GM12864 (cell line): Measurements from ENCODE around the gene JARID2.

Experiments
- DNase-seq: peaks from one replicate; pipeline ENCODE4 v3.0.0-alpha.2; 2011; ENCODE audit warnings: low read depth
- H3K4me3 ChIP-seq: 2 replicates; pipeline ENCODE4 v1.5.1; 2011; ENCODE audit warnings: mild to moderate bottlenecking, low read depth, low read length, control low read depth
- TF ChIP-seq, protein P1 (sequence below): IDR thresholded peaks from 2 replicates; pipeline ENCODE4 v1.5.1; 2011; ENCODE audit warnings: low read depth, mild to moderate bottlenecking, moderate library complexity, low read length, control low read depth, inconsistent platforms; ENCODE audit errors: missing control alignments

JARID2 gene

DNA sequence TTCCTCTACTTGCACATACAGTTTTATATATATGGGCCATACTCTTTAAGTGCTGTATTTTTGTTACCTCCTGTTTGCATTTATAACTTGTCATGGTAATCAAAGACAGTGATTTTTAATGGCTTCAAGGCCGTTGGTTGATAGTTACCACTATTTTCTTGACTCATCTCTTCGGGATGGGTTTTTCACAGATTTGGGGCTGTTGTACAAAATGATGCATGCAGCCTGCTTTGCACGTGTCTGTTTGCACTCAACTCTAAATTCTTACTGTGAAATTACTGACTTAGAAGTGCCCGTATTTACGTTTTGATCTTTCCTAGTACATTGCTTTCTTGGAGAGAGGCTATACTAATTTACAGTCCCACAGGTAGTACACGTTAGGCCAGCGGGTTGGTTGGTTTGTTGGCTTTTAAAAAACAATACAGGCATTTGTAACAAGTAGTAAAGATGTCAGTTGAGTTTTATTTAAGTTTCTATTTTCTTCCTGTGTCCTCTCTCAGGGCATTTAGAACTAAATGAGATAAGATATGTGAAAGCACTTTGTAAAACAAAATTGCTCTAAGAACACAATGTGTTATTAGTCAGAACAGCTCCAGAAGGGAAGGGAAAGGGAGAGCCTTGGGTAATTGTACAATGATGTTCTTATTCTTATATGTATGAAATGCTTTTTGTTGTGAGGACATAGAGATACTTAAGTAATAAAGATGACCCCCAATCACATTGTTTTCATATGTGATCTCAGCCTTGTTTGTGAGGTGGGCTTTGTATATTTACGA, 11.7 kb downstream of the JARID2 start:
- no peak overlapping the region for H3K4me3 ChIP-seq
- DNase-seq: no peak
- TF ChIP-seq, protein P1, sequence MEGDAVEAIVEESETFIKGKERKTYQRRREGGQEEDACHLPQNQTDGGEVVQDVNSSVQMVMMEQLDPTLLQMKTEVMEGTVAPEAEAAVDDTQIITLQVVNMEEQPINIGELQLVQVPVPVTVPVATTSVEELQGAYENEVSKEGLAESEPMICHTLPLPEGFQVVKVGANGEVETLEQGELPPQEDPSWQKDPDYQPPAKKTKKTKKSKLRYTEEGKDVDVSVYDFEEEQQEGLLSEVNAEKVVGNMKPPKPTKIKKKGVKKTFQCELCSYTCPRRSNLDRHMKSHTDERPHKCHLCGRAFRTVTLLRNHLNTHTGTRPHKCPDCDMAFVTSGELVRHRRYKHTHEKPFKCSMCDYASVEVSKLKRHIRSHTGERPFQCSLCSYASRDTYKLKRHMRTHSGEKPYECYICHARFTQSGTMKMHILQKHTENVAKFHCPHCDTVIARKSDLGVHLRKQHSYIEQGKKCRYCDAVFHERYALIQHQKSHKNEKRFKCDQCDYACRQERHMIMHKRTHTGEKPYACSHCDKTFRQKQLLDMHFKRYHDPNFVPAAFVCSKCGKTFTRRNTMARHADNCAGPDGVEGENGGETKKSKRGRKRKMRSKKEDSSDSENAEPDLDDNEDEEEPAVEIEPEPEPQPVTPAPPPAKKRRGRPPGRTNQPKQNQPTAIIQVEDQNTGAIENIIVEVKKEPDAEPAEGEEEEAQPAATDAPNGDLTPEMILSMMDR: no peak

DNA sequence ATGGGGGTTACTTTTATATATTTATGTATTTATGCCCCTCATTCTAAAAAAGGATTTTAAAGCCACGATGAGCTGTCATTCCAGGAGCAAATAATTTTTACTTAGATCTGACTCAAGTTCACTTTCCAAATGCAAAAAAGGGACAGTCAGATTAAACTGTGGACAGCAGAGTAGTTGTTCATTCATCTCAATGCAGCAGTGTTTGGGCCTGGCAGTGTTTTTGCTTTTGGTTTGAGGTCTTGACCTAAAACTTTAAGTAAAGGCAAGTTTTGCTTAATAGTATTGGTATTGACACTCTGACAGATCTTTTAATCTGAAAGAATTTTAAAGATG, 13.9 kb downstream of the JARID2 start:
- no peak for DNase-seq
- H3K4me3 ChIP-seq: no peak overlapping the region
- TF ChIP-seq, protein P1: no peak

DNA sequence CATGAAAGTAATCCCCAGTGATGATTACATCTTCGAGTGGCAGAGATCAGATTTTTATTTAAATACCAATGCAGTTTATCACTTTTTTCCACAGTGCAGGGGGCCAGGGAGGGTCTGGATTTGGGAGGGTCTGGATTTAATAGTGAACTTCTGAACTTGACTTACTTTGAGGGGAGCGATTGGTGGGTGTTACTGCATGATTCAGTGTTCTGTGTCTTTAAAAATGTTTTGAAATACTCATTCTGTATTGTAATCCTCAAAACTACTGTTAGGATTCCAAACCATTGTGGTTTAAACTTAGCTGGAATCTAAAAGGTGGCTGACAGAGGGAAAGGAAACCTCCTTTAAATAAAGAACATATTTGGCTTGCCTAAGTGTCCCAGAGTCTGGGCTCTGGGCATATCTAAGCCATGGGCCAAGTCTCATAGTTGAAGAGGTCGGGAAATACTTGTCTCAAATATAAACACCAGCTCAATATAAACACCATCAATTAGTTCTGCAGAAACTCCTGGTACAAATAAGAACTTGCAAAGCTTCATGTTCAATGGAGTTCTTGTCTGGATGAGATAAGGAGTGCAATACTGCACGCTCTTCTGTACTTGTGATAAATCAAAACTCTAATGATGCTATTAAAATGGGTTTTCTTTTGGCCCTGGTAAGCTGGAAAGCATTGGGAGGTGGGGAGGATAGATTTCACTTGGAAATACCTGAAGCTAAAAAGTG, 14.4 kb downstream of the JARID2 start:
- H3K4me3 ChIP-seq: no peak overlapping the region
- DNase-seq: no peak
- TF ChIP-seq, protein P1: no peak

DNA sequence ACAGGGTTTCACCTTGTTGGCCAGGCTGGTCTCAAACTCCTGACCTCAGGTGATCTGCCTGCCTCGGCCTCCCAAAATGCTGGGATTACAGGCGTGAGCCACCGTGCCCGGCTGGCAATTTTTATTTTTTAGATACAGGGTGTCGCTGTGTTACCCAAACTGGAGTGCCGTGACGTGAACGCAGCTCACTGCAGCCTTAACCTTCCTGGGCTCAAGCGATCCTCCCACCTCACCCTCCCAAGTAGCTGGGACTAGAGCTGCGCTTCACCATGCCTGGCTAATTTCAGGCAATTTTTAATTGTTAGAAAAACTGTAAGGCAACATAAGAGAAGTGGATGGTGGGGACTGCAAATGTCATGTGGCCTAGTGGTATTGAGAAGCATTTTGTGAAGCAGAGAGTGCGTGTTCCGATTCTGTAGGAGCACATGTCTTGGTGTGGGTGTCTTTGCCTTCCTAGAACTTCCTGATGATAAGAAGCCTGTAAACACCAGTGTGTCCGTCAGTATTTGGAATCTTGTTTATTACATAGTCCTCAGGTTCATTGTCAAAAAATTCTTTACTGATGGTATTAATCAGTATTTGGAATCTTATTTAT, 18.0 kb downstream of the JARID2 start:
- H3K4me3 ChIP-seq: no peak overlapping the region
- DNase-seq: no peak
- TF ChIP-seq, protein P1: no peak

DNA sequence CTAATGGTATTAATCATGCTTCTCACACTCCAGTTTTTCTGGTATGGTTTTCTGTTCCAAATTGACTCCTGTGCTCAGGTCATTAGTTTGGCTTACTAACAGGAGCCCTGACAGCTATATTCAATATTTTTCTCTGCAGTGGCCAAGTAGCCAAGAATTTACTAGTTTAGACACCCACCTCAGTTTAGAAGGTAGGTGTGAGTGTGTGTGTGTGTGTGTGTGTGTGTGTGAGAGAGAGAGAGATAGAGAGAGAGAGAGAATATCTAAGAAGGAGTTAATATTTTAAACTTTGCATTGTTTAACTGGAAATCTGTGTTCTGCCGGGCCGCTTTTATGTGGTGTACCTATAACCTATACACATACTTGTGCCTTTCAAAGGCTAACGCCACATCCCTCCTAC, 18.5 kb downstream of the JARID2 start:
- no peak for DNase-seq
- TF ChIP-seq, protein P1: no peak
- H3K4me3 ChIP-seq: no peak overlapping the region

DNA sequence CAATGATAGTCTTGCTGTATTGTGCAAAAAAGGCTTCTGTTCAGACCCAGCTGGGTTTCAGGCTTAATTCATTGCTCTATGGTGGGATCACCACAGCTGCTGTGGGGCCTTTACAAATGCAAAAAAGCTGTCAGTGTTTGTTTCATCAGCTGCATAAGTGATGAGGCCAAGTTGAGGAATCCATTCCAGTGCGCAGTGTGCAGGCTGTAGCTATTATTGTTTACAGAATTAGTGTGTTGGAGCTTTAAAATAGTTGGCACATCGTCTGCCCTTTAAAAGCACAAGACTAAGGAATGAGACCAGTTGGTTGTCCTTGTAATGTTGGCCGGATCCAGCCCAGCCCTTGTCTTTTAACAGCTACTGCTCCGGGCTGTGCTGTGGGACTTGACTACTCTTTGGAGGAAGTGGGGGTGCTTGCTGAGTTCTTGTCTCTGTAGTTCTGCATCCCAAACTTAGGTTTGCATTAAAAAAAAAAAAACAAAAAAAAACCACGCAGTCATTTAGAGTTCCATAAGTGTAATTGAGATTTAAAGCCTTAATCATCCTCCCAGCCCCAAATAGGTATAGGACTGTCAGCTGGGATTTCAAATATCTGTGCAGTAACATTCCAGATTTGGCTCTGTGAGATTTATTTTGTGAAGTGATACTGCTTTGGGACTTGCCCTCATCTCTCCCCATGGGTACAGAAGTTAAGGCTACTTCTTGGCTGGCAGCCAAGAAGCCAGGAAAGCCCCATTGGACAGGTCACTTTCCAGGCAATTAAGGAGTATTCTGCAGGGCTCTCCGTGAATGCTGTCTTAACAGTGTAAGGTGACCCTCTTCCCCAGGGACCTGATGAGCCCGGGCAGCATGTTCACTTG, 19.3 kb downstream of the JARID2 start:
- TF ChIP-seq, protein P1: no peak
- no peak overlapping the region for H3K4me3 ChIP-seq

More for the DNA sequence above, 19.3 kb downstream of the JARID2 start:
- no peak for DNase-seq
